HepG2 (cell line): Measurements from ENCODE around the gene PNMA6F. TPM values are rescaled to one million over a fixed set of nuclear protein-coding genes. Genes with fewer than 3 reads are reported as not detected.

Experiments used
- ATAC-seq: fragments of 200-7000 bp; cut with Tn5 transposase; 3 replicates; pipeline ENCODE4 v1.9.1; 2020; ENCODE audit warnings: mild to moderate bottlenecking, moderate library complexity
- BruUV-seq: library from RNA; stranded (reverse); fragments of 400-500 nt; replicated peaks from 2 replicates; lab custom pipeline; 2021; lab: Mats Ljungman, UMichigan
- CTCF ChIA-PET: fragments of 300-600 bp; formaldehyde crosslinking; extraction: SDS; loops from one replicate; lab custom pipeline; 2021; ENCODE audit warnings: low total read pairs, inconsistent platforms, low intra/inter-chr PET ratio; lab: Yijun Ruan, JAX
- POLR2A ChIA-PET: fragments of 350-600 bp; sonication (Branson Sonifier 250); formaldehyde crosslinking; loops from one replicate; lab custom pipeline; 2020; ENCODE audit warnings: antibody characterized with exemption, inconsistent platforms; lab: Yijun Ruan, JAX
- DNase-seq: peaks from one replicate; pipeline ENCODE4 v3.0.0-alpha.2; 2015; ENCODE audit warnings: low spot score
- FAIRE-seq: peaks from 3 replicates; lab custom pipeline; 2011; peaks lifted over from hg19 to GRCh38; lab: Jason Lieb, UNC
- H2AFZ ChIP-seq: one replicate; pipeline ENCODE4 v1.6.1; 2011; ENCODE audit warnings: low read length, inconsistent platforms
- H3K27ac ChIP-seq: fragments of 300-600 bp; 3 replicates; pipeline ENCODE4 v1.8.0; 2011; ENCODE audit warnings: mixed run types, mild to moderate bottlenecking, mixed read lengths, low read length, inconsistent platforms; ENCODE audit not compliant: insufficient read depth; ENCODE audit errors: extremely low read length
- H3K27me3 ChIP-seq, 2 experiments: fragments of 200-600 bp in 1 of 2; 2 replicates in 1 of 2; 3 replicates in 1 of 2; pipeline versions ENCODE4 v1.6.0 to v1.8.0; 2011; ENCODE audit warnings: low read length in 2 of 2, mild to moderate bottlenecking in 2 of 2, moderate library complexity in 2 of 2, inconsistent platforms in 1 of 2; ENCODE audit not compliant: insufficient read depth in 2 of 2, control insufficient read depth in 1 of 2
- H3K36me3 ChIP-seq, 2 experiments: fragments of 200-600 bp in 1 of 2; replicated peaks in 1 of 2; 2 replicates in 1 of 2; 3 replicates in 1 of 2; pipeline versions ENCODE4 v1.5.1 to v1.8.0; 2011; ENCODE audit warnings: low read length in 2 of 2, inconsistent platforms in 1 of 2; ENCODE audit not compliant: insufficient read depth in 2 of 2, control insufficient read depth in 1 of 2
- H3K4me1 ChIP-seq: 2 replicates; pipeline ENCODE4 v1.5.1; 2012; ENCODE audit warnings: low read length, inconsistent platforms; ENCODE audit not compliant: insufficient read depth
- H3K4me2 ChIP-seq: 2 replicates; pipeline ENCODE4 v1.6.0; 2011; ENCODE audit warnings: low read depth, low read length, inconsistent platforms
- H3K4me3 ChIP-seq, 3 experiments: fragments of 200-600 bp in 1 of 3; sonication (generic), shearing (Covaris generic) in 1 of 3; replicated peaks in 1 of 3; 2 replicates each; pipeline ENCODE4 v1.5.1; 2011 to 2016; ENCODE audit warnings: low read length in 3 of 3, inconsistent platforms in 2 of 3, low read depth in 2 of 3, mild to moderate bottlenecking in 2 of 3, control low read depth in 1 of 3, mixed read lengths in 1 of 3; ENCODE audit not compliant: insufficient read depth in 1 of 3
- H3K79me2 ChIP-seq: one replicate; pipeline ENCODE4 v1.6.1; 2011; ENCODE audit warnings: low read length, inconsistent platforms; ENCODE audit not compliant: insufficient read depth
- H3K9ac ChIP-seq: 2 replicates; pipeline ENCODE4 v1.6.0; 2011; ENCODE audit warnings: mild to moderate bottlenecking, low read depth, low read length, inconsistent platforms; ENCODE audit not compliant: insufficient read depth
- H3K9me3 ChIP-seq: 2 replicates; pipeline ENCODE4 v1.5.1; 2012; ENCODE audit warnings: mild to moderate bottlenecking, low read length
- H4K20me1 ChIP-seq: 2 replicates; pipeline ENCODE4 v1.6.0; 2011; ENCODE audit warnings: inconsistent platforms, mild to moderate bottlenecking, low read length, moderate library complexity; ENCODE audit not compliant: insufficient read depth
- BCL6 ChIP-seq: IDR thresholded peaks from 2 replicates; pipeline ENCODE4 v1.6.1; 2016; ENCODE audit warnings: missing genetic modification reagents, missing compliant biosample characterization
- CEBPB ChIP-seq: IDR thresholded peaks from 2 replicates; pipeline ENCODE4 v1.6.1; 2011; ENCODE audit warnings: low read depth, low read length, improper control_type of control experiment, borderline replicate concordance
- NCOA2 ChIP-seq: sonication (generic); formaldehyde crosslinking; IDR thresholded peaks from 2 replicates; pipeline ENCODE4 v1.8.0; 2022; ENCODE audit warnings: inconsistent platforms
- NONO ChIP-seq, 2 experiments: fragments of 450-650 bp in 1 of 2; sonication (generic) in 1 of 2; formaldehyde crosslinking in 1 of 2; IDR thresholded peaks in 1 of 2; conservative IDR thresholded peaks in 1 of 2; 2 replicates each; pipeline versions ENCODE4 v1.6.1 to v1.8.0; 2017 to 2022; ENCODE audit warnings: mild to moderate bottlenecking in 1 of 2, missing genetic modification reagents in 1 of 2, moderate library complexity in 1 of 2
- TARDBP ChIP-seq: sonication (generic); formaldehyde crosslinking; IDR thresholded peaks from 2 replicates; pipeline ENCODE4 v1.8.0; 2022; ENCODE audit warnings: mild to moderate bottlenecking, missing genetic modification reagents
- TFDP2 ChIP-seq: sonication (generic); formaldehyde crosslinking; IDR thresholded peaks from 2 replicates; pipeline ENCODE4 v1.4.0; 2020; ENCODE audit warnings: missing genetic modification reagents
- ZBTB34 ChIP-seq: sonication (generic); formaldehyde crosslinking; IDR thresholded peaks from 2 replicates; pipeline ENCODE4 v1.8.0; 2022; ENCODE audit warnings: mild to moderate bottlenecking, missing genetic modification reagents
- ZBTB40 ChIP-seq, 2 experiments: fragments of 450-650 bp in 1 of 2; sonication (generic) in 1 of 2; formaldehyde crosslinking in 1 of 2; IDR thresholded peaks; 2 replicates each; pipeline versions ENCODE4 v1.6.1 to v1.8.0; 2016 to 2022; ENCODE audit warnings: antibody characterized with exemption in 1 of 2, mild to moderate bottlenecking in 1 of 2, missing genetic modification reagents in 1 of 2
- ZNF3 ChIP-seq: IDR thresholded peaks from 2 replicates; pipeline ENCODE4 v1.7.0; 2017; ENCODE audit warnings: inconsistent platforms
- WGBS: methylation state at CpG from one replicate; pipeline ENCODE4 v1.1.6; 2017; ENCODE audit warnings: low lambda C conversion rate; 5-methylcytosine and 5-hydroxymethylcytosine counted together
- in situ Hi-C: cut with HindIII; loops from 2 replicates; pipeline ENCODE4 v1.10.0; 2017; ENCODE audit warnings: low pct_unique_long_range_greater_than_20kb; ENCODE audit not compliant: extremely low pct_ligation_motif_present
- intact Hi-C: fragments of 100-400 bp; cut with micrococcal nuclease; formaldehyde crosslinking; loops from one replicate; pipeline ENCODE4 v1.10.0; 2022; ENCODE audit not compliant: unreplicated experiment
- polyA plus RNA-seq, 8 experiments: library from polyadenylated mRNA; depleted of rRNA in 3 of 8; stranded (reverse) in 7 of 8; unstranded in 1 of 8; fragments of >200 nt; fragmentation: Illumina TruSeq in 4 of 8; extraction: Trizol in 4 of 8; gene quantifications; 2 replicates each; pipeline versions ENCODE4 v1.2.1 to v1.2.3, GENCODE V29; 2011 to 2016; ENCODE audit warnings: low read depth in 4 of 8, missing spikeins in 1 of 8, mixed read lengths in 1 of 8; ENCODE audit not compliant: insufficient read depth in 1 of 8
- total RNA-seq, 5 experiments: library from RNA; depleted of rRNA; stranded (reverse); fragments of >200 nt; fragmentation: Illumina TruSeq; extraction: Trizol; gene quantifications; 2 replicates each; pipeline ENCODE4 v1.2.3, GENCODE V29; 2016; ENCODE audit warnings: low read depth in 1 of 5

PNMA6F gene
- total and polyA plus RNA-seq, 2 of the 13 experiments (the other 11 are each of a cell fraction or from before 2014, with no cell fraction given): not detected

GRCh38 chrX:153307276-153308178 lies 14.0 kb downstream of the PNMA6F start (continued):
- no peak for TF ChIP-seq ZBTB34
- TF ChIP-seq NCOA2: no peak
- TF ChIP-seq NONO (IDR thresholded peaks at IDR 0.05): no peak
- no peak for TF ChIP-seq NONO (CRISPR knock-in tag; conservative IDR thresholded peaks at IDR 0.05)
- no peak for TF ChIP-seq ZNF3 (CRISPR knock-in tag)
- no peak for TF ChIP-seq CEBPB
- no peak for TF ChIP-seq TARDBP (CRISPR knock-in tag)

GRCh38 chrX:153306527-153307115 lies 14.9 kb downstream of the PNMA6F start:
- BruUV-seq: no TSS peak
- no peak for ATAC-seq
- TF ChIP-seq BCL6 (no peak), ZBTB40 (IDR thresholded peaks at IDR 0.05) (no peak), ZBTB40 (CRISPR knock-in tag; IDR thresholded peaks at IDR 0.05) (no peak), TFDP2 (CRISPR knock-in tag) (no peak)

More at GRCh38 chrX:153306527-153307115, 14.9 kb downstream of the PNMA6F start:
- FAIRE-seq (no peak), DNase-seq (no peak)
- Histone ChIP-seq H2AFZ (no peak overlapping the region), H3K4me2 (no peak overlapping the region), H3K79me2 (no peaks in the 10 kb centered on the region), H3K36me3 (no peaks in the 10 kb centered on the region), H3K27me3 (no peaks in the 10 kb centered on the region; a peak in 1 of 5 replicates), H3K9me3 (no peaks in the 10 kb centered on the region), H3K4me3 (no peak overlapping the region), H3K27ac (no peak overlapping the region), H3K4me1 (no peaks in the 10 kb centered on the region), H4K20me1 (no peaks in the 10 kb centered on the region), H3K9ac (no peak overlapping the region)
- CTCF ChIA-PET: no interaction called here
- POLR2A ChIA-PET: no interaction called here
- in situ Hi-C loops: no loop called here
- intact Hi-C loops: no loop called here
- WGBS: no CpG with 5 or more reads among the region's 17 CpGs
